ENCODE data around the gene CHST8. TPM values are rescaled to one million over a fixed set of nuclear protein-coding genes. Genes with fewer than 3 reads are reported as not detected.

Gene CHST8
- total RNA-seq, 2 donors from 2014 or later = 1.6 to 3.8 TPM

GRCh38 chr19:33811736-33812387 is 190.1 kb downstream of the CHST8 start:
- H3K9me3 Mint-ChIP-seq = no peaks in the 10 kb centered on the region
- no peak overlapping the region for H3K27ac Mint-ChIP-seq
- Histone ChIP-seq H3K9ac (ENCODE audit: extremely low read depth, low read length, poor library complexity, severe bottlenecking) (no peak overlapping the region), H3K36me3 (ENCODE audit: control insufficient read depth, insufficient read depth, low read length) (peaks cover 60% of the 10 kb centered on the region), H3K27me3 (ENCODE audit: control insufficient read depth, insufficient read depth, low read length, poor library complexity, severe bottlenecking) (no peaks in the 10 kb centered on the region), H3K27ac (ENCODE audit: low read depth, low read length) (no peak overlapping the region), H3K9me3 (ENCODE audit: control insufficient read depth, low read length) (no peaks in the 10 kb centered on the region), H3K4me1 (ENCODE audit: control insufficient read depth, insufficient read depth, low read length) (no peaks in the 10 kb centered on the region), H3K4me3 (ENCODE audit: low read length) (no peak overlapping the region)
- H3K36me3 Mint-ChIP-seq (ENCODE audit: low read depth) = peaks cover 45% of the 10 kb centered on the region
- H3K4me1 Mint-ChIP-seq = no peaks in the 10 kb centered on the region
- no peaks in the 10 kb centered on the region for H3K27me3 Mint-ChIP-seq (ENCODE audit: insufficient read depth)
- TF ChIP-seq, protein P1, sequence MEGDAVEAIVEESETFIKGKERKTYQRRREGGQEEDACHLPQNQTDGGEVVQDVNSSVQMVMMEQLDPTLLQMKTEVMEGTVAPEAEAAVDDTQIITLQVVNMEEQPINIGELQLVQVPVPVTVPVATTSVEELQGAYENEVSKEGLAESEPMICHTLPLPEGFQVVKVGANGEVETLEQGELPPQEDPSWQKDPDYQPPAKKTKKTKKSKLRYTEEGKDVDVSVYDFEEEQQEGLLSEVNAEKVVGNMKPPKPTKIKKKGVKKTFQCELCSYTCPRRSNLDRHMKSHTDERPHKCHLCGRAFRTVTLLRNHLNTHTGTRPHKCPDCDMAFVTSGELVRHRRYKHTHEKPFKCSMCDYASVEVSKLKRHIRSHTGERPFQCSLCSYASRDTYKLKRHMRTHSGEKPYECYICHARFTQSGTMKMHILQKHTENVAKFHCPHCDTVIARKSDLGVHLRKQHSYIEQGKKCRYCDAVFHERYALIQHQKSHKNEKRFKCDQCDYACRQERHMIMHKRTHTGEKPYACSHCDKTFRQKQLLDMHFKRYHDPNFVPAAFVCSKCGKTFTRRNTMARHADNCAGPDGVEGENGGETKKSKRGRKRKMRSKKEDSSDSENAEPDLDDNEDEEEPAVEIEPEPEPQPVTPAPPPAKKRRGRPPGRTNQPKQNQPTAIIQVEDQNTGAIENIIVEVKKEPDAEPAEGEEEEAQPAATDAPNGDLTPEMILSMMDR (conservative IDR thresholded peaks at IDR 0.05) = no peak
- 93 to 95% methylated on average over 8 to 14 of the region's 14 CpGs for WGBS, 2 experiments (ENCODE audit: insufficient coverage in 1 of 2, insufficient read length in 1 of 2)
- H3K4me3 Mint-ChIP-seq = no peak overlapping the region
- DNase-seq = no peak

DNA sequence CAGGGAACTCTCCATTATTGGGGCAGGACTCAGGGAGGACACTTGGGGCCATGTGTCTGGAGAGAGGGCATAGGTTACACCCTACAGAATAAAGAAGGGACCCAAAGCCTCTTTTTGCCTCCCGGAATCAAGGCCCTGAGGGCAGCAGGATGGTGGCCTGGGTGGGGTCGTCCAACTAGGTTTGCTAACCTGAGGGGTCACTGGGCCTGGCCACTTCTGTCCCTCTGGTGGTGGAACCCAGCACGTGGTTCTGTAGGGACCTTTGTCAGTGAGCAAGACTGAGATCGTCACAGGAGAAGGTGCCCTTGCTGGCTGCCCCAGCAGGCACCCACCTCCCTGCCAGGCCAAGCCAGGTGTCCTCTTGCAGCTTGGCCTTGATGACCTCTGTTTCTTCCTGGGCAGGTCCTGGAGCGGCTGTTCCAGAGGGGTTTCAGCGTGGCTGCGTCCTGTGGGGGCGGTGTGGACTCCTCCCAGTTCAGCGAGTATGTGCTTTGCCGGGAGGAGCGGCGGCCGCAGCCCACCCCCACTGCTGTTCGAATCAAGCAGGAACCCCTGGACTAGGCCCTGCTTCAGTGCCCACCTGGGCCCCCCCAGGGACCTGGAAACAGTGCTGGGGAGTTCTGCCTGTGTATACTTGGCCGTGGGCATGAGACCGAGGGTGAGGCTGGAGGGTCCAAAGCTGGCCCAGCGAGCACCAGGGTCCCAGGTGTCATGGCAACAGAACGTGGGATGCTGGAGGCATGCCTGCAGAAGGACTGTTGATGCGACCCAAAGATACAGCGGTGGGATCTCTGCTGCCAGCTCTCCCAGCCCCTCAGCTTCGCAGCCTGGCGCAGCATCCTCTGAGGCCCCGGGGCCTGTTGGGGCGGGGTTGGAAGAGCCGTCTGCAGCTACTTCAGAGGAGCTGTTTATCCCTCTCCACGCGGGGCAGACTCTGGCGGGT is 190.9 kb downstream of the CHST8 start:
- DNase-seq = peak; percentile 50
- no peak overlapping the region for H3K27ac Mint-ChIP-seq

GRCh38 chr19:33813391-33814101 is 191.8 kb downstream of the CHST8 start:
- peaks cover under 1% of the 10 kb centered on the region for H3K27me3 Mint-ChIP-seq (ENCODE audit: insufficient read depth)
- Histone ChIP-seq H3K27ac (ENCODE audit: low read depth, low read length) (peak overlapping the region; percentile 86), H3K4me3 (ENCODE audit: low read length) (no peak overlapping the region), H3K9ac (ENCODE audit: extremely low read depth, low read length, poor library complexity, severe bottlenecking) (no peak overlapping the region), H3K27me3 (ENCODE audit: control insufficient read depth, insufficient read depth, low read length, poor library complexity, severe bottlenecking) (no peaks in the 10 kb centered on the region), H3K9me3 (ENCODE audit: control insufficient read depth, low read length) (no peaks in the 10 kb centered on the region), H3K4me1 (ENCODE audit: control insufficient read depth, insufficient read depth, low read length) (no peaks in the 10 kb centered on the region), H3K36me3 (ENCODE audit: control insufficient read depth, insufficient read depth, low read length) (peaks cover 43% of the 10 kb centered on the region)
- no peaks in the 10 kb centered on the region for H3K4me1 Mint-ChIP-seq
- TF ChIP-seq, protein P1 (conservative IDR thresholded peaks at IDR 0.05) = no peak
- no peaks in the 10 kb centered on the region for H3K9me3 Mint-ChIP-seq
- no peak overlapping the region for H3K4me3 Mint-ChIP-seq
- DNase-seq = peak; percentile 24
- no peak overlapping the region for H3K27ac Mint-ChIP-seq
- 94 to 100% methylated on average over 6 to 16 of the region's 16 CpGs for WGBS, 2 experiments (ENCODE audit: insufficient coverage in 1 of 2, insufficient read length in 1 of 2)
- H3K36me3 Mint-ChIP-seq (ENCODE audit: low read depth) = peaks cover 34% of the 10 kb centered on the region

More for the DNA sequence above, 190.9 kb downstream of the CHST8 start:
- Histone ChIP-seq H3K4me1 (ENCODE audit: control insufficient read depth, insufficient read depth, low read length) (no peaks in the 10 kb centered on the region), H3K36me3 (ENCODE audit: control insufficient read depth, insufficient read depth, low read length) (peaks cover 52% of the 10 kb centered on the region), H3K9me3 (ENCODE audit: control insufficient read depth, low read length) (no peaks in the 10 kb centered on the region), H3K9ac (ENCODE audit: extremely low read depth, low read length, poor library complexity, severe bottlenecking) (no peak overlapping the region), H3K27me3 (ENCODE audit: control insufficient read depth, insufficient read depth, low read length, poor library complexity, severe bottlenecking) (no peaks in the 10 kb centered on the region), H3K4me3 (ENCODE audit: low read length) (no peak overlapping the region), H3K27ac (ENCODE audit: low read depth, low read length) (peak overlapping the region; percentile 86)
- WGBS, 2 experiments (ENCODE audit: insufficient coverage in 1 of 2, insufficient read length in 1 of 2) = 91% methylated on average over 26 to 28 of the region's 28 CpGs
- Mint-ChIP-seq H3K4me1 (no peaks in the 10 kb centered on the region), H3K9me3 (no peaks in the 10 kb centered on the region), H3K4me3 (no peak overlapping the region), H3K36me3 (ENCODE audit: low read depth) (peaks cover 40% of the 10 kb centered on the region), H3K27me3 (ENCODE audit: insufficient read depth) (no peaks in the 10 kb centered on the region)
- TF ChIP-seq, protein P1 (conservative IDR thresholded peaks at IDR 0.05) = peak; percentile 51

Measured in endodermal cell (in vitro differentiated cells).